HEK293T (cell line): Measurements from ENCODE around the gene HIPK4.

Experiments
- ARNT ChIP-seq: fragments of 450-650 bp; IDR thresholded peaks from 2 replicates; pipeline ENCODE4 v1.6.1; 2017; ENCODE audit warnings: mild to moderate bottlenecking
- BHLHE40 ChIP-seq: fragments of 450-650 bp; IDR thresholded peaks from 2 replicates; pipeline ENCODE4 v1.6.1; 2016; ENCODE audit warnings: mild to moderate bottlenecking, moderate library complexity, borderline replicate concordance
- CTBP1 ChIP-seq: fragments of 450-650 bp; IDR thresholded peaks from 2 replicates; pipeline ENCODE4 v1.6.1; 2016; ENCODE audit warnings: borderline replicate concordance
- ELF4 ChIP-seq: fragments of 450-650 bp; IDR thresholded peaks from 2 replicates; pipeline ENCODE4 v1.6.1; 2017; ENCODE audit warnings: antibody characterized with exemption
- FOXA1 ChIP-seq: fragments of 450-650 bp; IDR thresholded peaks from 2 replicates; pipeline ENCODE4 v1.6.1; 2016; ENCODE audit warnings: mild to moderate bottlenecking
- FOXK2 ChIP-seq: fragments of 450-650 bp; IDR thresholded peaks from 2 replicates; pipeline ENCODE4 v1.6.1; 2016; ENCODE audit warnings: mild to moderate bottlenecking
- FOXM1 ChIP-seq: fragments of 450-650 bp; IDR thresholded peaks from 2 replicates; pipeline ENCODE4 v1.6.1; 2017; ENCODE audit warnings: mild to moderate bottlenecking, borderline replicate concordance
- LEF1 ChIP-seq: fragments of 450-650 bp; IDR thresholded peaks from 2 replicates; pipeline ENCODE4 v1.6.1; 2017; ENCODE audit warnings: mild to moderate bottlenecking, borderline replicate concordance
- NFRKB ChIP-seq: fragments of 450-650 bp; IDR thresholded peaks from 2 replicates; pipeline ENCODE4 v1.6.1; 2016; ENCODE audit warnings: mild to moderate bottlenecking, moderate library complexity
- SP1 ChIP-seq: fragments of 450-650 bp; IDR thresholded peaks from 2 replicates; pipeline ENCODE4 v1.6.1; 2017
- SUZ12 ChIP-seq: fragments of 450-650 bp; IDR thresholded peaks from 2 replicates; pipeline ENCODE4 v1.6.1; 2016; ENCODE audit warnings: mild to moderate bottlenecking
- TARDBP ChIP-seq: fragments of 450-650 bp; IDR thresholded peaks from 2 replicates; pipeline ENCODE4 v1.6.1; 2016
- TF ChIP-seq, protein P1 (sequence below): fragments of 450-650 bp; IDR thresholded peaks from 2 replicates; pipeline ENCODE4 v1.6.1; 2016

DNA sequence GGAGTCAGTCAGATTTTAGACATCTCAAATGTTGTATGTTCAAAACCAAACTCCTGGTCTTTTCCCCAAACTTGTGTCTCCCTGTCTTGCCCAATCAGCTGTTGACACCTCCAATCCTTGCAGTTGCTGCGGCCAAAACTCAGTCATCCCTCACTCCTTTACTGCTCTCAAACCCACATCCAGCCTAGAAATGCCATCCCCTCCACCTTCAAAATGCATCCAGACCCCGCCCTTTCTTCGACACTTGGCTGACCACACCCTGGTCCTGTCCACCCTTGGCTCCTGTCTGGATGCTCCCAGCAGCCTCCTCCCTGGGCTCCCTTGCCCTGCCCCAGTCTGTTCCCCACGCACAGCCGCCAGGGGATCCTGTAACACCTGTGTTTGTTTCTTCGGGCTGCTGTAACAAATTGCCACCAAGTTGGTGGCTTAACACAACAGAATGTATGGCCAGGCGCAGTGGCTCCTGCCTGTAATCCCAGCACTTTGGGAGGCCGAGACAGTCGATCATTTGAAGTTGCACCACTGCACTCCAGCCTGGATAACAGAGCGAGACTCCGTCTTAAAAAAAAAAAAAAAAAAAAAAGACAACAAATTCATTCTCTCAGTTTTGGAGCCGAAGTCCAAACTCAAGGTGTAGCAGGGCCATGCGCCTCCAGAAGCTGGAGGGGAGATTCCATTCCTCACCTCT is 29.8 kb downstream of the HIPK4 start:
- TF ChIP-seq FOXK2 (no peak), FOXM1 (no peak), SP1 (no peak), BHLHE40 (no peak), TARDBP (no peak), ARNT (no peak), ELF4 (no peak), SUZ12 (no peak), FOXA1 (no peak), LEF1 (no peak), NFRKB (no peak), CTBP1 (no peak)
- TF ChIP-seq, protein P1, sequence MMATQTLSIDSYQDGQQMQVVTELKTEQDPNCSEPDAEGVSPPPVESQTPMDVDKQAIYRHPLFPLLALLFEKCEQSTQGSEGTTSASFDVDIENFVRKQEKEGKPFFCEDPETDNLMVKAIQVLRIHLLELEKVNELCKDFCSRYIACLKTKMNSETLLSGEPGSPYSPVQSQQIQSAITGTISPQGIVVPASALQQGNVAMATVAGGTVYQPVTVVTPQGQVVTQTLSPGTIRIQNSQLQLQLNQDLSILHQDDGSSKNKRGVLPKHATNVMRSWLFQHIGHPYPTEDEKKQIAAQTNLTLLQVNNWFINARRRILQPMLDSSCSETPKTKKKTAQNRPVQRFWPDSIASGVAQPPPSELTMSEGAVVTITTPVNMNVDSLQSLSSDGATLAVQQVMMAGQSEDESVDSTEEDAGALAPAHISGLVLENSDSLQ = no peak
